Muscle layer of duodenum (tissue), 2 donors: ENCODE measurements around the gene EXOSC9.

ENCODE experiments used
- H3K27ac ChIP-seq: one replicate; pipeline ENCODE4 v1.7.0; 2013; ENCODE audit warnings: mild to moderate bottlenecking, low read length
- H3K27me3 ChIP-seq: one replicate; pipeline ENCODE4 v1.7.0; 2013; ENCODE audit warnings: low read depth, mild to moderate bottlenecking, control low read depth, low read length
- H3K36me3 ChIP-seq, 2 donors: one replicate each; pipeline ENCODE4 v1.7.0; 2013; ENCODE audit warnings: low read length in 2 of 2, control low read depth in 1 of 2, mild to moderate bottlenecking in 1 of 2; ENCODE audit not compliant: insufficient read depth in 2 of 2, control insufficient read depth in 1 of 2
- H3K4me1 ChIP-seq, 2 donors: one replicate each; pipeline ENCODE4 v1.7.0; 2013; ENCODE audit warnings: low read length in 2 of 2, mild to moderate bottlenecking in 2 of 2, control low read depth in 1 of 2, moderate library complexity in 1 of 2; ENCODE audit not compliant: insufficient read depth in 2 of 2, control insufficient read depth in 1 of 2
- H3K4me3 ChIP-seq, 2 donors: one replicate each; pipeline ENCODE4 v1.7.0; 2013; ENCODE audit warnings: low read length in 2 of 2, low read depth in 1 of 2, mild to moderate bottlenecking in 1 of 2
- H3K9me3 ChIP-seq, 2 donors: one replicate each; pipeline ENCODE4 v1.7.0; 2013; ENCODE audit warnings: low read length in 2 of 2, control low read depth in 1 of 2, mild to moderate bottlenecking in 1 of 2; ENCODE audit not compliant: control insufficient read depth in 1 of 2
- donor health status: healthy.

EXOSC9 gene

GRCh38 chr4:121771869-121772268, 29.3 kb upstream of the EXOSC9 start:
- H3K9me3 ChIP-seq: no peaks in the 10 kb centered on the region
- H3K27me3 ChIP-seq: no peaks in the 10 kb centered on the region
- H3K4me3 ChIP-seq: no peak overlapping the region
- no peaks in the 10 kb centered on the region for H3K4me1 ChIP-seq
- H3K27ac ChIP-seq: no peak overlapping the region
- no peaks in the 10 kb centered on the region for H3K36me3 ChIP-seq

DNA sequence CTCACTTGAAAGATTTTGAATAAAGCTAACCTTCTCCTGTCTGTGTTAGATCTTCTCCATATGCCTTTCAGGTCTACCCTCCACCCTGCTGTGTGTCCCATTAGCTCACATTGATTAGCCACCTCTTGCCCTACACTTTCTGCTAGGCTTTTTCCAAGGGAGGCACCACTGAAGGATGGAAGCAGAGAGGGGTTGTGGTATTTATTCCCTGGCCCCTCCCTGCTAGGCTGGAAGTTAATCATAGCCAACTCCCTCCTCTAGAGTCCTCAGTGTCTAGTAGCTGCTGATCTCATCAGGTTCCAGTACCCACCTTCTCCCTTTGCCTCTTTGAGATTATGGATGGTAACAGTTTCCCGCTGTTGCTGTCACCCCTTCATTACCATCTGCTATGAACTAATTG, 27.2 kb upstream of the EXOSC9 start:
- H3K36me3 ChIP-seq: no peaks in the 10 kb centered on the region
- no peak overlapping the region for H3K4me3 ChIP-seq
- H3K9me3 ChIP-seq: no peaks in the 10 kb centered on the region
- H3K27ac ChIP-seq: no peak overlapping the region
- no peaks in the 10 kb centered on the region for H3K27me3 ChIP-seq
- no peaks in the 10 kb centered on the region for H3K4me1 ChIP-seq

DNA sequence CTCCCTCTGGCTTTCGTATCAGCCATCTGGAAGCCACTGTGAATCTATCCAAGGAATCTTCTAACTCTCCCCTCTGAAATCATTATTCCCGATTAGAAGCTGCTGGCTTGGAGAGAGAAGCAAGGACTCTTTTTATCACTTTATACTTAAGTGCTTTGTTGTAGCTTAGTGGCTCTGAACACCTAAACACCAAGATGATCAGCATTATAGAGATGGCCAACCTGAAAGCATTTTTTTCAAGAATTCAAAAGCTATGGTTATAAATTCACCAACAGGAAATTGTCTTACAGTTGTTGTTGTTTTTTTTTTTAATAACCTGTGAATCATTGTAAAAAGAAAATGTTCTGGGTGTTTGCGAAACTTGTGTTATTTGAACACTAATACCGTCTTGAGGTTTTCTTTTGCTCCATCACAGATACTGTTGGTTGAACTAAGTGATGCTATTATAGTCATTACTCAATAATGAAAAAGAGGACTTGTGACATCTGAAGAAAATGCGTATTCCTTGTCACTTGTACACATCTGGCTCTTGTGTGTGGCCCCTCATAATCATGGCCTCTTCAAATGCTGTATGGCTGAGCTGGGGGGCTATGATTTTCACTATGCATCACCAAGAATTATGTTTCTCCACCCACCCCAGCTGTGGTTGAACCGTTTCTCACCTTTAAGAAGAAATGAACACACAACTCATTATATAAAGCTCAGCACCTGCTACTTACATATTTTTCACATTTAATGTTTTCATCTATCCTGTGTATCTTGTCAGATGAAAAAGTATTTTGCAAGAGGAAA, 24.3 kb upstream of the EXOSC9 start:
- Histone ChIP-seq H3K27ac (no peak overlapping the region), H3K27me3 (no peaks in the 10 kb centered on the region), H3K4me1 (no peaks in the 10 kb centered on the region)

DNA sequence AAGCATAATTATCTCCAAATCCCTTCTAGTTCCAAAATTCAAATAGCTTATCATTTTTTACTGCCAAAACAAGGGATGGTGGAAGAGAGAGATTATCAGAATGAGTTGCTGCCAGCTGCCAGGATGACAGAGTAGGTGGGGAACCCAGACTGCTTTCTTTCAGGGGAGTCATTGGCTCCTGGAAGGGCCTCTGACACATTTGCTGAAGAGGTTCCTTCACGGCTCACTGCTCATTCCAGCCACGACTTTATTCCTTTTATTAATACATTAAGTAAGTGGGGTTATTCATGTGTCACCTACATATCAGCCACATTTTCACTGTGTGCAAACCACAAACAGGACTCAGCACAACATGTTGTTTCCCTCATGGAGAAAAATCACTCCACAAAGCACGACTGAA, 23.5 kb upstream of the EXOSC9 start:
- no peak overlapping the region for H3K4me3 ChIP-seq
- no peaks in the 10 kb centered on the region for H3K27me3 ChIP-seq
- no peaks in the 10 kb centered on the region for H3K36me3 ChIP-seq
- H3K4me1 ChIP-seq: no peaks in the 10 kb centered on the region
- H3K9me3 ChIP-seq: no peaks in the 10 kb centered on the region
- no peak overlapping the region for H3K27ac ChIP-seq

More for the DNA sequence above, 24.3 kb upstream of the EXOSC9 start:
- H3K9me3 ChIP-seq: no peaks in the 10 kb centered on the region
- H3K4me3 ChIP-seq: no peak overlapping the region
- no peaks in the 10 kb centered on the region for H3K36me3 ChIP-seq

- Histone ChIP-seq H3K27me3 (no peaks in the 10 kb centered on the region), H3K4me3 (no peak overlapping the region), H3K4me1 (no peaks in the 10 kb centered on the region), H3K27ac (no peak overlapping the region), H3K9me3 (peaks cover 0 to under 1% of the 10 kb centered on the region in 2 donors), H3K36me3 (no peaks in the 10 kb centered on the region)
Observed at GRCh38 chr4:121778991-121779628, 22.0 kb upstream of the EXOSC9 start.

DNA sequence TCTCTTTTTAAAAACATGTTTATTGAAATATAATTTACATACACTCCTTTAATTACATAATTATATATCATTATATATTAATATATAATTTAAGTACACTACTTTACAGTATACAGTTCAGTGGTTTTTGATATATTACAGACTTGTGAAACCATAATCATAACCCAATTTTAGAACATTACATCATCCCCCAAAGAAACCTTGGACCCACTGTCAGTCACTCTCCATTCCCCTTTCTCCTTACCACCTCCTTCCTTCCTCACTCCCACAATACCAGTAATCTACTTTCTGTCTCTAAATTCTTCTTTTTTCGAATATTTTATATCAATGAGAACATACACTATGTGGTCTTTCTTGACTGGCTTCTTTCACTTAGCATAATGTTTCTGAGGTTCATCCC, 17.9 kb upstream of the EXOSC9 start:
- Histone ChIP-seq H3K27ac (no peak overlapping the region), H3K27me3 (no peaks in the 10 kb centered on the region), H3K36me3 (no peaks in the 10 kb centered on the region), H3K4me1 (no peaks in the 10 kb centered on the region), H3K9me3 (peaks cover 0 to 4% of the 10 kb centered on the region in 2 donors), H3K4me3 (no peak overlapping the region)

- no peaks in the 10 kb centered on the region for H3K36me3 ChIP-seq
Observed at GRCh38 chr4:121784401-121784800, 16.7 kb upstream of the EXOSC9 start.

DNA sequence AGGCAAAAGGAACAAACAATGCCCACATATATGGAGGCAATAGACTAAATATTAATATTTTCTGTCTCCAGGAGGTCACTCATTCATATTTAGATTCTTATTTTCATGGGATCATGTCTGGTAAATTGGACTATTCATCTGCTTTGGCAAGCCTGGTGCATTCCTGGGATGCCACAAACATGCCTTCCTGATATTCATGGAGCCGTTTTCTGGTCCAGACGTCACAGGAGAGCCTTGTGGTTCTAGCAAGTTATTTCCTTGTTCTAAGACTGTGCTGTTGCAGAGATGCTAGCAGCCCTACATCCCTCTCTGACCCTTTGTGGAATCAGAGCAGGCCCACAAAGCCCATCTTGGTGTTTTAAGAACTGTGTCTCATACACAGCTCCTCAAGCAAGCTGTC, 16.1 kb upstream of the EXOSC9 start:
- H3K4me1 ChIP-seq: no peaks in the 10 kb centered on the region
- H3K27ac ChIP-seq: no peak overlapping the region
- H3K27me3 ChIP-seq: no peaks in the 10 kb centered on the region
- peaks cover 0 to 4% of the 10 kb centered on the region in 2 donors for H3K9me3 ChIP-seq
- H3K4me3 ChIP-seq: no peak overlapping the region
- no peaks in the 10 kb centered on the region for H3K36me3 ChIP-seq

More at GRCh38 chr4:121784401-121784800, 16.7 kb upstream of the EXOSC9 start:
- Histone ChIP-seq H3K4me1 (no peaks in the 10 kb centered on the region), H3K4me3 (no peak overlapping the region), H3K27ac (no peak overlapping the region), H3K9me3 (peaks cover 0 to 4% of the 10 kb centered on the region in 2 donors), H3K27me3 (no peaks in the 10 kb centered on the region)

DNA sequence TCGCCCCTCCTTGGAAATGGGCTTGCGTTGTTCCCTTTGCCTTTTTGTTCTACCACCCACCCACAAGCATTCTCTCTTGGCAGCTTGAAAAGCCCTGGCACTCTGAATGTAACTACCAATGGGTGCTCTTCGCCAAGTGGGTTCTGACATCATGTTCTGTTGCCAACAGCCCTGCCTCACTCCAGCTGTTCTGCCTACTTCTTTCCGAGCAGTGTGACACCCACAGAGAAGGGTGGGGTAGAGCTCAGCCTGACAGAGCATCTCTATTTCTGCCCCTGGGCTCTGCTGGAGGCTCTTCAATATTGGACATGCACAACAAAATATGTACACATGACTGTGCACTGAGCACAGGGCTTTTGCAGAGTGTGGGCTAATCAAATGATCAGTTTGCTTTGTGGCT, 15.6 kb upstream of the EXOSC9 start:
- no peaks in the 10 kb centered on the region for H3K27me3 ChIP-seq
- H3K4me1 ChIP-seq: no peaks in the 10 kb centered on the region
- no peaks in the 10 kb centered on the region for H3K36me3 ChIP-seq
- H3K9me3 ChIP-seq: peaks cover 0 to 4% of the 10 kb centered on the region in 2 donors
- H3K27ac ChIP-seq: no peak overlapping the region
- no peak overlapping the region for H3K4me3 ChIP-seq

DNA sequence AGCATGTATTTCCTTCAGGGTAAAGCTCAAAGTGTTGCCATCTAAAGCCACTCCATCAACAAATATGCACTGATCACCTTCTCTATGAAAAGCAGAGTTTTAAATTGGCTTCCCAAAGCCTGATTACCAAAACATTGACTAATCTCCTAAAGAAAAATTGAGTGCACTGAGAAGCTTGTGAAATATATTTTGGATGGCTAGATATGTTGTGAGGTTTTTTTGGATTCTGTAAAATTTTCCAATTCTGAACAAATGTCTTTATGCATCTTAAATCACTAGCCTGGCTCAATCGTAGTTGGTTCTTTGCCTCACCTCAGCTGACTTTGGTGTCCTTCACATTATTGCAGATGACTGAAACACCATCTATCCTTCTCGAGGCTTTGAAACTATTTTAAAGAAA, 14.9 kb upstream of the EXOSC9 start:
- Histone ChIP-seq H3K27ac (no peak overlapping the region), H3K9me3 (peaks cover 0 to 4% of the 10 kb centered on the region in 2 donors), H3K27me3 (no peaks in the 10 kb centered on the region), H3K4me3 (no peak overlapping the region), H3K36me3 (no peaks in the 10 kb centered on the region), H3K4me1 (no peaks in the 10 kb centered on the region)

GRCh38 chr4:121788896-121789295, 12.2 kb upstream of the EXOSC9 start:
- Histone ChIP-seq H3K9me3 (peaks cover 0 to 4% of the 10 kb centered on the region in 2 donors), H3K27ac (no peak overlapping the region), H3K27me3 (no peaks in the 10 kb centered on the region), H3K4me3 (no peak overlapping the region), H3K4me1 (no peaks in the 10 kb centered on the region), H3K36me3 (no peaks in the 10 kb centered on the region)
